GM18508 (cell line): Measurements from ENCODE around the gene BUB3.

ENCODE experiments used
- ATAC-seq: cut with Tn5 transposase; IDR thresholded peaks from one replicate; pipeline ENCODE4 v1.9.1; 2021; ENCODE audit warnings: moderate number of reproducible peaks; ENCODE audit not compliant: insufficient read depth, unreplicated experiment

The BUB3 gene

GRCh38 chr10:123191886-123192285, 37.7 kb downstream of the BUB3 start:
- no peak for ATAC-seq

- ATAC-seq = no peak
Measured at GRCh38 chr10:123194056-123194455, 39.9 kb downstream of the BUB3 start.

GRCh38 chr10:123200531-123200930, 46.3 kb downstream of the BUB3 start:
- no peak for ATAC-seq

- no peak for ATAC-seq
Measured at GRCh38 chr10:123202506-123202905, 48.3 kb downstream of the BUB3 start.

- ATAC-seq = no peak
Measured at GRCh38 chr10:123203393-123204126, 49.4 kb downstream of the BUB3 start.

GRCh38 chr10:123204127-123204461, 49.9 kb downstream of the BUB3 start:
- ATAC-seq = no peak

GRCh38 chr10:123205041-123205440, 50.8 kb downstream of the BUB3 start:
- no peak for ATAC-seq

- no peak for ATAC-seq
Measured at GRCh38 chr10:123212063-123212462, 57.9 kb downstream of the BUB3 start.

- no peak for ATAC-seq
Measured at GRCh38 chr10:123212640-123213039, 58.4 kb downstream of the BUB3 start.

GRCh38 chr10:123213192-123213591, 59.0 kb downstream of the BUB3 start:
- no peak for ATAC-seq
